ENCODE results near the gene NOP53. TPM values are rescaled to one million over a fixed set of nuclear protein-coding genes. Genes with fewer than 3 reads are reported as not detected.

Gene NOP53
- total RNA-seq, 1 donor: 55.7 TPM

GRCh38 chr19:47792616-47793015 is 47.3 kb downstream of the NOP53 start:
- Histone ChIP-seq H3K27ac (ENCODE audit: low read depth, low read length) (no peak overlapping the region), H3K9me3 (ENCODE audit: low read depth, low read length) (no peaks in the 10 kb centered on the region), H3K79me2 (ENCODE audit: insufficient read depth, low read length) (no peaks in the 10 kb centered on the region), H3K36me3 (ENCODE audit: insufficient read depth, low read length) (no peaks in the 10 kb centered on the region), H4K20me1 (ENCODE audit: insufficient read depth, low read length) (no peaks in the 10 kb centered on the region), H3K4me2 (ENCODE audit: insufficient read depth, low read length) (no peak overlapping the region), H2AFZ (ENCODE audit: low read length) (no peak overlapping the region), H3K27me3 (ENCODE audit: insufficient read depth, low read length) (no peaks in the 10 kb centered on the region), H3K4me3 (ENCODE audit: insufficient read depth, low read length) (no peak overlapping the region), H3K4me1 (ENCODE audit: insufficient read depth, low read length) (no peaks in the 10 kb centered on the region)
- DNase-seq (ENCODE audit: insufficient read length, low spot score, missing footprints): no peak
- no peak for TF ChIP-seq CTCF (IDR thresholded peaks at IDR 0.05; ENCODE audit: extremely low read depth, low read depth, low read length)

- Histone ChIP-seq H3K4me1 (ENCODE audit: insufficient read depth, low read length) (no peaks in the 10 kb centered on the region), H4K20me1 (ENCODE audit: insufficient read depth, low read length) (no peaks in the 10 kb centered on the region), H3K79me2 (ENCODE audit: insufficient read depth, low read length) (no peaks in the 10 kb centered on the region), H3K36me3 (ENCODE audit: insufficient read depth, low read length) (no peaks in the 10 kb centered on the region), H3K27me3 (ENCODE audit: insufficient read depth, low read length) (no peaks in the 10 kb centered on the region), H2AFZ (ENCODE audit: low read length) (no peak overlapping the region), H3K27ac (ENCODE audit: low read depth, low read length) (no peak overlapping the region), H3K4me3 (ENCODE audit: insufficient read depth, low read length) (no peak overlapping the region), H3K4me2 (ENCODE audit: insufficient read depth, low read length) (no peak overlapping the region), H3K9me3 (ENCODE audit: low read depth, low read length) (no peaks in the 10 kb centered on the region)
- TF ChIP-seq CTCF (IDR thresholded peaks at IDR 0.05; ENCODE audit: extremely low read depth, low read depth, low read length): no peak
- no peak for DNase-seq (ENCODE audit: insufficient read length, low spot score, missing footprints)
These were observed 49.2 kb downstream of the NOP53 start for GRCh38 chr19:47794526-47794925.

- H4K20me1 ChIP-seq (ENCODE audit: insufficient read depth, low read length): no peaks in the 10 kb centered on the region
- H3K79me2 ChIP-seq (ENCODE audit: insufficient read depth, low read length): no peaks in the 10 kb centered on the region
- H3K36me3 ChIP-seq (ENCODE audit: insufficient read depth, low read length): no peaks in the 10 kb centered on the region
- H3K9me3 ChIP-seq (ENCODE audit: low read depth, low read length): peaks cover 3% of the 10 kb centered on the region
- no peak for DNase-seq (ENCODE audit: insufficient read length, low spot score, missing footprints)
- H3K27ac ChIP-seq (ENCODE audit: low read depth, low read length): no peak overlapping the region
- H2AFZ ChIP-seq (ENCODE audit: low read length): no peak overlapping the region
- no peaks in the 10 kb centered on the region for H3K27me3 ChIP-seq (ENCODE audit: insufficient read depth, low read length)
- H3K4me2 ChIP-seq (ENCODE audit: insufficient read depth, low read length): no peak overlapping the region
- TF ChIP-seq CTCF (IDR thresholded peaks at IDR 0.05; ENCODE audit: extremely low read depth, low read depth, low read length): no peak
- H3K4me3 ChIP-seq (ENCODE audit: insufficient read depth, low read length): no peak overlapping the region
- no peaks in the 10 kb centered on the region for H3K4me1 ChIP-seq (ENCODE audit: insufficient read depth, low read length)
These were observed 51.4 kb downstream of the NOP53 start for GRCh38 chr19:47796785-47797184.

GRCh38 chr19:47797996-47798903 is 52.9 kb downstream of the NOP53 start:
- Histone ChIP-seq H3K79me2 (ENCODE audit: insufficient read depth, low read length) (no peaks in the 10 kb centered on the region), H3K4me2 (ENCODE audit: insufficient read depth, low read length) (no peak overlapping the region), H3K36me3 (ENCODE audit: insufficient read depth, low read length) (no peaks in the 10 kb centered on the region), H2AFZ (ENCODE audit: low read length) (no peak overlapping the region), H4K20me1 (ENCODE audit: insufficient read depth, low read length) (no peaks in the 10 kb centered on the region), H3K27me3 (ENCODE audit: insufficient read depth, low read length) (no peaks in the 10 kb centered on the region), H3K27ac (ENCODE audit: low read depth, low read length) (no peak overlapping the region), H3K4me1 (ENCODE audit: insufficient read depth, low read length) (no peaks in the 10 kb centered on the region), H3K9me3 (ENCODE audit: low read depth, low read length) (peaks cover 3% of the 10 kb centered on the region), H3K4me3 (ENCODE audit: insufficient read depth, low read length) (no peak overlapping the region)
- peak; percentile 37 for DNase-seq (ENCODE audit: insufficient read length, low spot score, missing footprints)
- no peak for TF ChIP-seq CTCF (IDR thresholded peaks at IDR 0.05; ENCODE audit: extremely low read depth, low read depth, low read length)

Data from osteoblast (primary cell).